GM21825 (cell line): ENCODE data around the gene EIF5B.
"Not testable (repeated sequence)": the region's sequence is repeated elsewhere in the genome, so short reads cannot be mapped to it uniquely, and the experiment has no call there.

Source experiments
- ATAC-seq: cut with Tn5 transposase; IDR thresholded peaks from one replicate; pipeline ENCODE4 v1.9.1; 2021; ENCODE audit warnings: mild to moderate bottlenecking, moderate library complexity; ENCODE audit not compliant: unreplicated experiment

Gene EIF5B

GRCh38 chr2:99337113-99338028 lies at the start of gene EIF5B:
TSS of gene EIF5B (plus strand) at chr2:99337389. CDS start at chr2:99337555, 166 bp downstream.
- peak; percentile 56 for ATAC-seq

- no peak for ATAC-seq
These were observed 39.2 kb upstream of the EIF5B start for GRCh38 chr2:99297994-99298393.

- ATAC-seq = no peak
These were observed 37.6 kb upstream of the EIF5B start for GRCh38 chr2:99299580-99299979.

- ATAC-seq = not testable (repeated sequence)
These were observed 36.1 kb upstream of the EIF5B start, which contains the start of gene LYG1 for GRCh38 chr2:99301097-99301496. TSS of gene LYG1 (minus strand) at chr2:99301197. CDS start at chr2:99295670, 5,527 bp downstream.

- no peak for ATAC-seq
These were observed 19.9 kb upstream of the EIF5B start for GRCh38 chr2:99317161-99317872.

- not testable (repeated sequence) for ATAC-seq
These were observed 19.4 kb upstream of the EIF5B start for GRCh38 chr2:99317873-99318200.

GRCh38 chr2:99325384-99325783 lies 11.8 kb upstream of the EIF5B start:
- no peak for ATAC-seq

- peak; percentile 64 for ATAC-seq
These were observed 1.0 kb upstream of the EIF5B start, which contains the start of gene TXNDC9 for GRCh38 chr2:99335911-99336803. TSS of gene TXNDC9 (minus strand) at chr2:99336333. CDS start at chr2:99333210, 3,123 bp downstream.

- ATAC-seq = peak; percentile 2
These were observed 431 bp upstream of the EIF5B start for GRCh38 chr2:99336804-99337112.

GRCh38 chr2:99338029-99338585 lies 918 bp downstream of the EIF5B start:
- no peak for ATAC-seq

- ATAC-seq = no peak
These were observed 3.6 kb downstream of the EIF5B start for GRCh38 chr2:99340669-99341236.

- no peak for ATAC-seq
These were observed 5.3 kb downstream of the EIF5B start for GRCh38 chr2:99342536-99342935.

- ATAC-seq = not testable (repeated sequence)
These were observed 8.3 kb downstream of the EIF5B start for GRCh38 chr2:99345446-99345845.

GRCh38 chr2:99346218-99346617 lies 9.0 kb downstream of the EIF5B start:
- no peak for ATAC-seq

- ATAC-seq = no peak
These were observed 11.0 kb downstream of the EIF5B start for GRCh38 chr2:99348173-99348572.

- no peak for ATAC-seq
These were observed 13.0 kb downstream of the EIF5B start for GRCh38 chr2:99350194-99350593.

GRCh38 chr2:99354070-99354469 lies 16.9 kb downstream of the EIF5B start:
- ATAC-seq = no peak

- ATAC-seq = not testable (repeated sequence)
These were observed 17.6 kb downstream of the EIF5B start for GRCh38 chr2:99354825-99355224.

GRCh38 chr2:99356853-99357252 lies 19.7 kb downstream of the EIF5B start:
- ATAC-seq = no peak

- no peak for ATAC-seq
These were observed 28.5 kb downstream of the EIF5B start for GRCh38 chr2:99365661-99366060.
